Hepatocyte (in vitro differentiated cells): Measurements from ENCODE around the gene IKZF2.

ENCODE experiments used
- EZH2 ChIP-seq: fragments of 200-600 bp; sonication (generic); IDR thresholded peaks from 2 replicates; pipeline ENCODE4 v1.6.1; 2016; ENCODE audit warnings: antibody characterized with exemption, mild to moderate bottlenecking, borderline replicate concordance
- EZH2phosphoT487 ChIP-seq: fragments of 200-600 bp; sonication (generic); IDR thresholded peaks from one replicate; pipeline ENCODE4 v1.6.1; 2018; ENCODE audit warnings: antibody characterized with exemption, mild to moderate bottlenecking, low read depth, moderate library complexity; ENCODE audit not compliant: unreplicated experiment, severe bottlenecking
- TF ChIP-seq, protein P1 (sequence below): fragments of 200-600 bp; sonication (generic); IDR thresholded peaks from 2 replicates; pipeline ENCODE4 v1.5.1; 2016; ENCODE audit warnings: antibody characterized with exemption, mild to moderate bottlenecking; ENCODE audit not compliant: poor library complexity

- TF ChIP-seq, protein P1, sequence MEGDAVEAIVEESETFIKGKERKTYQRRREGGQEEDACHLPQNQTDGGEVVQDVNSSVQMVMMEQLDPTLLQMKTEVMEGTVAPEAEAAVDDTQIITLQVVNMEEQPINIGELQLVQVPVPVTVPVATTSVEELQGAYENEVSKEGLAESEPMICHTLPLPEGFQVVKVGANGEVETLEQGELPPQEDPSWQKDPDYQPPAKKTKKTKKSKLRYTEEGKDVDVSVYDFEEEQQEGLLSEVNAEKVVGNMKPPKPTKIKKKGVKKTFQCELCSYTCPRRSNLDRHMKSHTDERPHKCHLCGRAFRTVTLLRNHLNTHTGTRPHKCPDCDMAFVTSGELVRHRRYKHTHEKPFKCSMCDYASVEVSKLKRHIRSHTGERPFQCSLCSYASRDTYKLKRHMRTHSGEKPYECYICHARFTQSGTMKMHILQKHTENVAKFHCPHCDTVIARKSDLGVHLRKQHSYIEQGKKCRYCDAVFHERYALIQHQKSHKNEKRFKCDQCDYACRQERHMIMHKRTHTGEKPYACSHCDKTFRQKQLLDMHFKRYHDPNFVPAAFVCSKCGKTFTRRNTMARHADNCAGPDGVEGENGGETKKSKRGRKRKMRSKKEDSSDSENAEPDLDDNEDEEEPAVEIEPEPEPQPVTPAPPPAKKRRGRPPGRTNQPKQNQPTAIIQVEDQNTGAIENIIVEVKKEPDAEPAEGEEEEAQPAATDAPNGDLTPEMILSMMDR = no peak
- no peak for TF ChIP-seq EZH2phosphoT487
- TF ChIP-seq EZH2 = no peak
Measured at GRCh38 chr2:213020268-213020667, 131.1 kb downstream of the IKZF2 start.
